HEK293T (cell line): ENCODE results near the gene EXOSC1.

Experiments
- CTCF ChIA-PET: fragments of 350-600 bp; formaldehyde crosslinking; extraction: SDS; loops from one replicate; lab custom pipeline; 2021; ENCODE audit warnings: antibody characterized with exemption, inconsistent platforms; lab: Yijun Ruan, JAX
- POLR2A ChIA-PET: fragments of 350-600 bp; formaldehyde crosslinking; extraction: SDS; loops from one replicate; lab custom pipeline; 2020; ENCODE audit warnings: antibody characterized with exemption, inconsistent platforms; lab: Yijun Ruan, JAX
- DNase-seq: peaks from one replicate; pipeline ENCODE4 v3.0.0; 2012; ENCODE audit warnings: mixed read lengths; ENCODE audit errors: extremely low spot score
- ARNT ChIP-seq: fragments of 450-650 bp; IDR thresholded peaks from 2 replicates; pipeline ENCODE4 v1.6.1; 2017; ENCODE audit warnings: mild to moderate bottlenecking
- BHLHE40 ChIP-seq: fragments of 450-650 bp; IDR thresholded peaks from 2 replicates; pipeline ENCODE4 v1.6.1; 2016; ENCODE audit warnings: mild to moderate bottlenecking, moderate library complexity, borderline replicate concordance
- CTBP1 ChIP-seq: fragments of 450-650 bp; IDR thresholded peaks from 2 replicates; pipeline ENCODE4 v1.6.1; 2016; ENCODE audit warnings: borderline replicate concordance
- ELF4 ChIP-seq: fragments of 450-650 bp; IDR thresholded peaks from 2 replicates; pipeline ENCODE4 v1.6.1; 2017; ENCODE audit warnings: antibody characterized with exemption
- FOXA1 ChIP-seq: fragments of 450-650 bp; IDR thresholded peaks from 2 replicates; pipeline ENCODE4 v1.6.1; 2016; ENCODE audit warnings: mild to moderate bottlenecking
- FOXK2 ChIP-seq: fragments of 450-650 bp; IDR thresholded peaks from 2 replicates; pipeline ENCODE4 v1.6.1; 2016; ENCODE audit warnings: mild to moderate bottlenecking
- FOXM1 ChIP-seq: fragments of 450-650 bp; IDR thresholded peaks from 2 replicates; pipeline ENCODE4 v1.6.1; 2017; ENCODE audit warnings: mild to moderate bottlenecking, borderline replicate concordance
- HDGF ChIP-seq: fragments of 450-650 bp; IDR thresholded peaks from 2 replicates; pipeline ENCODE4 v1.6.1; 2017; ENCODE audit warnings: antibody characterized with exemption, borderline replicate concordance
- L3MBTL2 ChIP-seq: fragments of 450-650 bp; conservative IDR thresholded peaks from 2 replicates; pipeline ENCODE4 v1.6.1; 2016; ENCODE audit warnings: mild to moderate bottlenecking
- LEF1 ChIP-seq: fragments of 450-650 bp; IDR thresholded peaks from 2 replicates; pipeline ENCODE4 v1.6.1; 2017; ENCODE audit warnings: mild to moderate bottlenecking, borderline replicate concordance
- NFRKB ChIP-seq: fragments of 450-650 bp; IDR thresholded peaks from 2 replicates; pipeline ENCODE4 v1.6.1; 2016; ENCODE audit warnings: mild to moderate bottlenecking, moderate library complexity
- PKNOX1 ChIP-seq: fragments of 450-650 bp; IDR thresholded peaks from 2 replicates; pipeline ENCODE4 v1.6.1; 2016
- SP1 ChIP-seq: fragments of 450-650 bp; IDR thresholded peaks from 2 replicates; pipeline ENCODE4 v1.6.1; 2017
- SUZ12 ChIP-seq: fragments of 450-650 bp; IDR thresholded peaks from 2 replicates; pipeline ENCODE4 v1.6.1; 2016; ENCODE audit warnings: mild to moderate bottlenecking
- TARDBP ChIP-seq: fragments of 450-650 bp; IDR thresholded peaks from 2 replicates; pipeline ENCODE4 v1.6.1; 2016
- ZNF384 ChIP-seq: fragments of 450-650 bp; IDR thresholded peaks from 2 replicates; pipeline ENCODE4 v1.6.1; 2016

Gene EXOSC1

GRCh38 chr10:97459933-97460332, 14.1 kb upstream of the EXOSC1 start:
- no peak for TF ChIP-seq NFRKB
- no peak for TF ChIP-seq HDGF
- TF ChIP-seq L3MBTL2 = no peak
- ChIA-PET CTCF (no interaction called here), POLR2A (interaction anchor here (0.8 to 1.4 kb wide), 2 partner anchors 15 to 277 kb away, joined by 3 to 4 read pairs; partner anchors contain the start of gene ZFYVE27)
- no peak for DNase-seq

GRCh38 chr10:97459111-97459510, 13.3 kb upstream of the EXOSC1 start:
- TF ChIP-seq SUZ12 (no peak), BHLHE40 (no peak), L3MBTL2 (no peak), TARDBP (no peak), LEF1 (no peak), FOXK2 (no peak), CTBP1 (no peak), SP1 (no peak), ARNT (no peak)
- DNase-seq = no peak
- ChIA-PET POLR2A (interaction anchor here (0.8 kb wide), 1 partner anchor 278 kb away, joined by 3 read pairs; the partner anchor contains the start of gene ZFYVE27), CTCF (no interaction called here)

- POLR2A ChIA-PET = interaction anchor here (1.1 kb wide), 1 partner anchor 23 kb away, joined by 3 read pairs; no protein-coding TSS in a partner anchor
- CTCF ChIA-PET = no interaction called here
- TF ChIP-seq FOXA1 (no peak), FOXK2 (no peak), PKNOX1 (no peak), FOXM1 (no peak), ZNF384 (no peak), BHLHE40 (no peak)
- no peak for DNase-seq
Measured at GRCh38 chr10:97456686-97457065, 10.9 kb upstream of the EXOSC1 start.

- no peak for DNase-seq
- ChIA-PET CTCF (no interaction called here), POLR2A (no interaction called here)
- TF ChIP-seq TARDBP = no peak
- TF ChIP-seq SP1 = no peak
- no peak for TF ChIP-seq FOXM1
- TF ChIP-seq L3MBTL2 = no peak
- TF ChIP-seq PKNOX1 = no peak
Measured at GRCh38 chr10:97456034-97456685, 10.4 kb upstream of the EXOSC1 start.

- ChIA-PET CTCF (no interaction called here), POLR2A (interaction anchor here (1.2 kb wide), 1 partner anchor 10 kb away, joined by 6 read pairs; no protein-coding TSS in a partner anchor)
- DNase-seq = no peak
- TF ChIP-seq L3MBTL2 = no peak
- TF ChIP-seq SP1 = no peak
- no peak for TF ChIP-seq ELF4
- TF ChIP-seq FOXK2 = no peak
- no peak for TF ChIP-seq ZNF384
- TF ChIP-seq FOXA1 = no peak
- TF ChIP-seq SUZ12 = no peak
- TF ChIP-seq NFRKB = no peak
- TF ChIP-seq BHLHE40 = no peak
- no peak for TF ChIP-seq TARDBP
- no peak for TF ChIP-seq ARNT
- TF ChIP-seq FOXM1 = no peak
- TF ChIP-seq PKNOX1 = no peak
Measured at GRCh38 chr10:97454330-97455036, 8.7 kb upstream of the EXOSC1 start.

GRCh38 chr10:97452352-97452751, 6.5 kb upstream of the EXOSC1 start:
- no peak for DNase-seq
- POLR2A ChIA-PET = interaction anchor here (1.2 kb wide), 1 partner anchor 46 kb away, joined by 3 read pairs; the partner anchor contains the start of gene UBTD1
- CTCF ChIA-PET = interaction anchor here (0.6 kb wide), 1 partner anchor 12 kb away, joined by 3 read pairs; no protein-coding TSS in a partner anchor
- no peak for TF ChIP-seq TARDBP
- no peak for TF ChIP-seq ARNT

GRCh38 chr10:97451605-97452004, 5.8 kb upstream of the EXOSC1 start:
- no peak for TF ChIP-seq NFRKB
- no peak for TF ChIP-seq ZNF384
- TF ChIP-seq SP1 = no peak
- no peak for TF ChIP-seq SUZ12
- no peak for TF ChIP-seq ELF4
- no peak for TF ChIP-seq FOXM1
- no peak for TF ChIP-seq L3MBTL2
- TF ChIP-seq FOXK2 = no peak
- no peak for TF ChIP-seq FOXA1
- no peak for TF ChIP-seq CTBP1
- no peak for TF ChIP-seq BHLHE40
- TF ChIP-seq PKNOX1 = no peak
- TF ChIP-seq LEF1 = no peak
- no peak for TF ChIP-seq TARDBP
- ChIA-PET CTCF (no interaction called here), POLR2A (no interaction called here)
- DNase-seq = no peak
